OCI-LY1 (cell line): ENCODE data around the gene BRF1.

Experiments
- H2AFZ ChIP-seq: fragments of 200-600 bp; sonication (generic), shearing (Covaris generic); 2 replicates; pipeline ENCODE4 v1.6.0; 2014; ENCODE audit warnings: antibody characterized with exemption, mild to moderate bottlenecking, low read length
- H3F3A ChIP-seq: fragments of 200-600 bp; sonication (generic), shearing (Covaris generic); 2 replicates; pipeline ENCODE4 v1.6.0; 2014; ENCODE audit warnings: mild to moderate bottlenecking, antibody characterized with exemption, low read length, moderate library complexity; ENCODE audit not compliant: insufficient read depth
- H3K27ac ChIP-seq: fragments of 200-600 bp; sonication (generic); 2 replicates; pipeline ENCODE4 v1.5.1; 2014; ENCODE audit warnings: low read length, mixed run types, mild to moderate bottlenecking, low read depth; ENCODE audit not compliant: poor library complexity, severe bottlenecking
- H3K27me3 ChIP-seq: fragments of 200-600 bp; sonication (generic); 2 replicates; pipeline ENCODE4 v1.6.0; 2014; ENCODE audit warnings: antibody characterized with exemption, mild to moderate bottlenecking, low read length, moderate library complexity; ENCODE audit not compliant: insufficient read depth
- H3K36me3 ChIP-seq: fragments of 200-600 bp; sonication (generic); 2 replicates; pipeline ENCODE4 v1.6.1; 2014; ENCODE audit warnings: mild to moderate bottlenecking, antibody characterized with exemption, low read length, moderate library complexity, mixed read lengths; ENCODE audit not compliant: insufficient read depth
- H3K4me1 ChIP-seq: fragments of 200-600 bp; sonication (generic); 2 replicates; pipeline ENCODE4 v1.5.1; 2014; ENCODE audit warnings: mild to moderate bottlenecking, low read length, moderate library complexity; ENCODE audit not compliant: insufficient read depth, severe bottlenecking
- H3K4me2 ChIP-seq: fragments of 200-600 bp; sonication (generic), shearing (Covaris generic); 2 replicates; pipeline ENCODE4 v1.6.1; 2014; ENCODE audit warnings: low read length
- H3K4me3 ChIP-seq: fragments of 200-600 bp; sonication (generic); 2 replicates; pipeline ENCODE4 v1.5.1; 2014; ENCODE audit warnings: low read length, low read depth, mild to moderate bottlenecking, mixed read lengths; ENCODE audit not compliant: poor library complexity, severe bottlenecking
- H3K79me2 ChIP-seq: fragments of 200-600 bp; shearing (Covaris generic); 2 replicates; pipeline ENCODE4 v1.6.1; 2016; ENCODE audit warnings: mixed run types, low read length, mixed read lengths; ENCODE audit not compliant: insufficient read depth
- H3K9ac ChIP-seq: fragments of 200-600 bp; sonication (generic), shearing (Covaris generic); 2 replicates; pipeline ENCODE4 v1.6.1; 2014; ENCODE audit warnings: mild to moderate bottlenecking, low read length, mixed read lengths
- H3K9me2 ChIP-seq: fragments of 200-600 bp; sonication (generic), shearing (Covaris generic); 2 replicates; pipeline ENCODE4 v1.6.1; 2014; ENCODE audit warnings: low read depth, mild to moderate bottlenecking, low read length, mixed read lengths
- H3K9me3 ChIP-seq: fragments of 200-600 bp; shearing (Covaris generic); 2 replicates; pipeline ENCODE4 v1.6.1; 2014; ENCODE audit warnings: low read length, mixed read lengths
- H4K20me1 ChIP-seq: fragments of 200-600 bp; sonication (generic), shearing (Covaris generic); 2 replicates; pipeline ENCODE4 v1.6.0; 2016; ENCODE audit warnings: mild to moderate bottlenecking, low read length; ENCODE audit not compliant: insufficient read depth
- EZH2 ChIP-seq: fragments of 200-600 bp; sonication (generic), shearing (Covaris generic); IDR thresholded peaks from 2 replicates; pipeline ENCODE4 v1.8.0; 2017; ENCODE audit warnings: borderline replicate concordance, mixed run types, mild to moderate bottlenecking, antibody characterized with exemption, low read length, moderate library complexity, mixed read lengths
- TF ChIP-seq, protein P1 (sequence below): fragments of 200-600 bp; sonication (generic), shearing (Covaris generic); IDR thresholded peaks from 2 replicates; pipeline ENCODE4 v1.5.1; 2017; ENCODE audit warnings: mild to moderate bottlenecking, antibody characterized with exemption, low read length, moderate library complexity, mixed read lengths

BRF1 gene

GRCh38 chr14:105305791-105306190, 5.0 kb upstream of the BRF1 start:
- Histone ChIP-seq H3K27ac (no peak overlapping the region), H3K9ac (no peak overlapping the region), H3K9me2 (no peaks in the 10 kb centered on the region), H2AFZ (no peak overlapping the region), H3K4me3 (no peak overlapping the region), H3K79me2 (no peaks in the 10 kb centered on the region), H3K4me2 (no peak overlapping the region), H3K36me3 (no peaks in the 10 kb centered on the region), H3K27me3 (peaks cover 12% of the 10 kb centered on the region; the same call in 1 of the 2 replicates), H3K9me3 (no peaks in the 10 kb centered on the region), H3F3A (no peaks in the 10 kb centered on the region), H4K20me1 (no peaks in the 10 kb centered on the region), H3K4me1 (peaks cover 12% of the 10 kb centered on the region)
- TF ChIP-seq, protein P1, sequence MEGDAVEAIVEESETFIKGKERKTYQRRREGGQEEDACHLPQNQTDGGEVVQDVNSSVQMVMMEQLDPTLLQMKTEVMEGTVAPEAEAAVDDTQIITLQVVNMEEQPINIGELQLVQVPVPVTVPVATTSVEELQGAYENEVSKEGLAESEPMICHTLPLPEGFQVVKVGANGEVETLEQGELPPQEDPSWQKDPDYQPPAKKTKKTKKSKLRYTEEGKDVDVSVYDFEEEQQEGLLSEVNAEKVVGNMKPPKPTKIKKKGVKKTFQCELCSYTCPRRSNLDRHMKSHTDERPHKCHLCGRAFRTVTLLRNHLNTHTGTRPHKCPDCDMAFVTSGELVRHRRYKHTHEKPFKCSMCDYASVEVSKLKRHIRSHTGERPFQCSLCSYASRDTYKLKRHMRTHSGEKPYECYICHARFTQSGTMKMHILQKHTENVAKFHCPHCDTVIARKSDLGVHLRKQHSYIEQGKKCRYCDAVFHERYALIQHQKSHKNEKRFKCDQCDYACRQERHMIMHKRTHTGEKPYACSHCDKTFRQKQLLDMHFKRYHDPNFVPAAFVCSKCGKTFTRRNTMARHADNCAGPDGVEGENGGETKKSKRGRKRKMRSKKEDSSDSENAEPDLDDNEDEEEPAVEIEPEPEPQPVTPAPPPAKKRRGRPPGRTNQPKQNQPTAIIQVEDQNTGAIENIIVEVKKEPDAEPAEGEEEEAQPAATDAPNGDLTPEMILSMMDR = no peak
- TF ChIP-seq EZH2 = no peak

- H3K9me2 ChIP-seq = no peaks in the 10 kb centered on the region
- H4K20me1 ChIP-seq = no peaks in the 10 kb centered on the region
- no peak overlapping the region for H2AFZ ChIP-seq
These were observed 4.5 kb upstream of the BRF1 start for GRCh38 chr14:105305345-105305744.

GRCh38 chr14:105304565-105304964, 3.8 kb upstream of the BRF1 start:
- H2AFZ ChIP-seq = no peak overlapping the region
- no peak overlapping the region for H3K4me3 ChIP-seq
- TF ChIP-seq, protein P1 = no peak
- no peak for TF ChIP-seq EZH2
- H3K9me3 ChIP-seq = peaks cover under 1% of the 10 kb centered on the region; the same call in 1 of the 2 replicates
- H4K20me1 ChIP-seq = no peaks in the 10 kb centered on the region
- no peak overlapping the region for H3K4me2 ChIP-seq
- H3F3A ChIP-seq = no peaks in the 10 kb centered on the region
- H3K27ac ChIP-seq = no peak overlapping the region
- no peaks in the 10 kb centered on the region; the same call in 1 of the 2 replicates for H3K36me3 ChIP-seq
- H3K27me3 ChIP-seq = peaks cover 16% of the 10 kb centered on the region; the same call in 1 of the 2 replicates
- H3K9ac ChIP-seq = no peak overlapping the region
- H3K9me2 ChIP-seq = no peaks in the 10 kb centered on the region
- peaks cover 17% of the 10 kb centered on the region for H3K4me1 ChIP-seq
- H3K79me2 ChIP-seq = no peaks in the 10 kb centered on the region

More at GRCh38 chr14:105305345-105305744, 4.5 kb upstream of the BRF1 start:
- Histone ChIP-seq H3K36me3 (no peaks in the 10 kb centered on the region), H3K79me2 (no peaks in the 10 kb centered on the region), H3K27ac (no peak overlapping the region), H3K4me2 (no peak overlapping the region), H3F3A (no peaks in the 10 kb centered on the region), H3K4me1 (peaks cover 12% of the 10 kb centered on the region), H3K9me3 (no peaks in the 10 kb centered on the region), H3K9ac (no peak overlapping the region), H3K4me3 (no peak overlapping the region), H3K27me3 (peaks cover 12% of the 10 kb centered on the region; the same call in 1 of the 2 replicates)
- no peak for TF ChIP-seq EZH2
- TF ChIP-seq, protein P1 = no peak
